AML-193 (cell line): Measurements from ENCODE around the gene LZTR1.
"Not testable (repeated sequence)": the region's sequence is repeated elsewhere in the genome, so short reads cannot be mapped to it uniquely, and the experiment has no call there.

ENCODE experiments used
- DNase-seq, 2 experiments: peaks; one replicate each; lab custom pipeline; 2025; lab: John Stamatoyannopoulos, UW

The LZTR1 gene

GRCh38 chr22:20996598-20997535 is 14.8 kb downstream of the LZTR1 start:
- no peak for DNase-seq

- no peak for DNase-seq
Measured at GRCh38 chr22:20997536-20998257, 15.6 kb downstream of the LZTR1 start.

GRCh38 chr22:20998411-20999336 is 16.6 kb downstream of the LZTR1 start:
- no peak for DNase-seq

GRCh38 chr22:20999350-21000206 is 17.5 kb downstream of the LZTR1 start:
- no peak for DNase-seq

DNA sequence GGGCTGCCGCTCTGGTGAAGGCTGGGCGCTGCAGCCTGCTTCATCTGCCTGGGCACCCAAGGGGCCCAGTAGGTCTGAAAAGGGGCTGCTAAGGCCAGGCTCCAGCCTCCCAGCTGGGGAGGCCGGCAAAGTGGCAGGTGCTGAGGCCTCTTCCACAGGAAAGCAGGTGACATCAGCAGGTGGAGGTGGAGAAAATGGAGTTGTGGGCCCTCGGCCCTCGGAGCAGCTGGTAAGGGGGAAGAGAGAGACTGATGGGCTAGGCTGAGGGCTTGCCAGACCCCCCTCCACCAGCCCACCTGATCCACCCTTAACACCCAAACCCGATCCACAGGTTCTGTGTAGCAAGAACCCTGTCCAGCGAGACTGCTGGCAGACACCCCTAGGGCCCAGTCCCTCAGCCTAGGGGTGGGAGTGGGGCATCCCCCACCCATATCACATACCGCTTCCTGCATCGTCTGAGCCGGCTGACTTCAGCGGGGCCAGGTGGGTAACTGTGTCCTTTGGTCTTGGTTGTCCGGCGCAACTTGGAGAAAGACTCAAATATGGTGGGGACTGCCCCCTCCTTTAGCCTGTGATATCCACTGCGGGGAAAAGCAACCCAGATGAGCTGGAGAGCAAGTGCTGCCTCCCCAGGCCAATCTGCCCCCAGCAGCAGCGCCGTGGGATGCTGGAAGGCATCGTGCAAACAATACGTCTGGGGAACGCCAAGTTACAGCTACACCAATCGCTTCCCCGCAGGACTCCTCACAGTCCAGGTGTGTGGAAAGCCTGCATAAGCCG is 18.3 kb downstream of the LZTR1 start:
- DNase-seq = no peak

DNA sequence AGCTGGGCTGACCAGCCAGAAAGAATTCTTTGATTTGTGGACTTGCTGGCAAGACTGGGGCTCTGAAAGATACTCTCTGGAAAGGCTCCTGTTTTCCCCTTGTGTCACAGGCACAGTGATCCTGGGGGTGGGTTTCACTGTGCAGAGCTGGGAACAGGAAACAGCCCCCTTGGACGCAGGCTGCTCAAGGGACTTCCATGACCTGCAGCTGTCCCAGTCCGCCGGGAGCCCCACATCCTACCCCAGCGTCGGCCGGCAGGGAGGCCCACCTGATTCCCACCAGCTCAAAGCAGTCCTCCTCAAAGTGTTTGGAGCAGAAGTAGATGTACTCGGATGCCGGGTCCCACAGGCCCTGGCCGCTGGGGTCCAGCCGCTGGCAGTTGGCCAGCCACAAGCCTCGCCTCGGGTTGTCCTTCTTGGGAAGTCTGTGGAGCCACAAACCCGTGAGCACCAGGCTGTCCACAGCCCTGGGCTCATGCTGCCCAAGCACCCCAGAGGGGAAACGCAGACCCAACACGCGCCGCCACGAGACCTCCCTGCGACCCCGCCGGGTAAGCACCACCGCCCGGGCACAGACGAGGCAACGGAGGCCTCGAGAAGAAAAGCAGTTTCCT is 19.0 kb downstream of the LZTR1 start:
- DNase-seq = no peak

DNA sequence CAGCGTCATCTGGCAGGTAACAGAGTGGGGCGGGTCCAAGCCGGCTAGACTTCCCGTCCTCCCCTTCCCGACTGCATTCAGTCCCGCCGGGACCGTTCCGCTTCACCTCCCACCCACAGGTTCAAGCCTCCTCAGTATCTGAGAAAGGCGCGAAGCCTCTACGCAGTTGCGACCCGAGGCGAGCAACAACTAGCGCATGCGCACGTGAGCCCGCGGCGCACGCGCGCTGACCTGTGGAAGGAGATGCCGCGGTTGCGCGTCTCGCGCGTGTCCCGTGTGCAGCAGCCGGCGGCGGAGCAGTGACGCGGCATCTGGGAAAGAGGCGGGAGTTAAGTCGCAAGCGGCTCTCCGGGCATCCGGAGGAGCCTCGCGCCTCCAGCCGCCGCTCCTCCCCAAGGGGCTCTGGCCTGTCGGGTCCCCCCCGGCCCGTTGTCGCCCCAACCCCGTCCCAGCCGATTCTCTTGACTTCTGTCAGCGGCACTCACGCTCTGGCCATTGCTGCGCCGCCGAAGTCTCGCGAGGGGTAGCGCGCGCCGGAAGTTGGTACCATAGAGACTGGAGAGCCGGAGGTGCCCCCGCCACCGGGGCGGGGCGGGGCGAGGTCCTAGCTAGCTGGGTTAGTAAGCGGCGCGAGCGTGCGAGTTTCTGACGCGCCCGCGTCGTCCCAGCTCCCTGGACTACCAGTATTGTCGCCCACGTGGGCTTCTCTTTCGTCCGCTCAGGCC is 19.7 kb downstream of the LZTR1 start, which contains the start of gene THAP7:
Gene THAP7 (minus strand): TSS at position 518 of the 725 bp plus-strand sequence. CDS start 207 bp downstream, at position 311.
- peak; percentile 87 for DNase-seq

GRCh38 chr22:21003782-21004181 is 21.7 kb downstream of the LZTR1 start:
- DNase-seq = no peak

GRCh38 chr22:21009208-21009607 is 27.1 kb downstream of the LZTR1 start:
- DNase-seq = not testable (repeated sequence)

DNA sequence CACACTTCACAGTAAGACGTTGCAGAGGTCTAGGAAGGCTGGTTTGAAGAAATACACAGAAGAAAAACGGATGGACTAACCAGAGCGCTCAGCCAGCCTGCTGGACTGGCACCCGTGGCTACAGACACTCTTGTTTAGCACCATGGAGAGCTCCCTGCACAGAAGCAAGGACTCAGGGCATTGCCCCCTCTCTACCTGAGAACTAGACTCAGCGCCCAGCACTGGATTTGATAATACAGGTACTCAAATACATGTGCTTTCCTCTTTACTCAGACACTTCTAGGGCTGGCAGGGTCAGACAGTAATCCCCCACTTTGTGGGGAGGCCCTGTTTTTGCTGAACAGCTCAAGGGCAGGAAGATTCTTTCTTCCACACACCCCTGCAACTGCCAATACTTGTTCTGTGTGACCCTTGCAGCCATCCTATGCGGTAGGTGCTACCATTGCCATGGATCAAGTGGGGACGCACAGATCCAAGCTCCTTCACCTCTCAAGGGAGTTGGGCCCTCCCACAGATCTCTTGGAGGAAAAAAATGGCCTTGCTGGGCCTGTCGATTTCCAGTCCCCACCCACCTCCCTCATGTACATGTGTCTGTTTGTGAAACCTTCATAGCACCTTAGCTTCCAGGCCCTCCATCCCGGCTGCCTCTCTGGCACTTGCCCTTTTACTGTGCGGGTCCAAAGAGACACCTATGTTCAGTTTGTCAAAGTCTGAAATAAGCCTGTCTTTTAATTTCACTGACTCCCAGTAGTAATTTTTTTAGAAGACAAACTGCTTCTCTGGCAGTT is 27.7 kb downstream of the LZTR1 start:
- DNase-seq = peak; percentile 11 to 33

- DNase-seq = no peak
Measured at GRCh38 chr22:21010426-21011113, 28.5 kb downstream of the LZTR1 start.

DNA sequence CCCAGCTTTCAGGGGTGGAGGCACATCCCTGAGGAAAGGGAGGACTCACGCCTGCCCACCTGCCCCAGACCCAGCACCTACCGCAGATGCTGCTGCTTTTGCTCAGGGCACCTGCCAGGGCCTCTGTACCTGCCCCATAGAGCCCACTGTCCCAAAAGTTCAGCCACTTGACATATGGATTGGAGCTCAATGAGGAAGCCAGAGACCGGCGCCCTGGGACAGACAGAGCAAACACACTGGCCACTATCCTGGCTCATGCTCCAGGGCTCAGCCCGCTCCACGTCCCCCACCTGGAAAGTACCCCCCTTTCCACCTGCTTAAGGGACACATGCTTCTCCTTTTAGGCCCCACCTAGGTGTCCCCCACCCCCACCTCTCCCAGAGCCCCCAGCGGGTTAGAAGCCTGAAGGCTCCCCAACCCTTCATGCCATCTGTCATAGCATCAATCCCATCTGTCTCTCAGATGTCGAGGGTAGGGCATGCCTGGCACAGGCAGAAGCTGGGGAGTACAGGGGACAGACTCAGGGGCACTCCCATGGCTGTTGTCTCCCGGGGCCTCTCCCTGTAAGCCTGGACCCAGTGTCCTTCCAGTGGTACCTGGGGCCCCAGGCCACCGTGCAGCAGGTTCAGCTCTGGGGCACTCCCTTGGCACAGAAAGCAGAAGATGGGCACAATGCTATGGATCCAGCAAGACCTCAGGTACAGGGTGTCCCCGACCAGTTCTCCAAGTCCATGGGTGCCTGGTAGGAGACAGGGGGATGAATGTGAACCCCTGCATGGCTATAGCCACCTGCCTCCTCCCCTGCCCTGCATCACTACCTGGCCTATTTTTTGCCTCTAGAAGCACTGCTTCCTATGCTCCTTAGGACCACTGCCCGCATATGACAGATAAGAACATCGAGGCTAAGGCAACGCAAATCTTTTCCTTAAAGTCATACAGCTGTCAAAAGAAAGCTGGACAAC is 30.6 kb downstream of the LZTR1 start:
- no peak for DNase-seq

- DNase-seq = no peak
Measured at GRCh38 chr22:21013657-21014201, 31.6 kb downstream of the LZTR1 start.

DNA sequence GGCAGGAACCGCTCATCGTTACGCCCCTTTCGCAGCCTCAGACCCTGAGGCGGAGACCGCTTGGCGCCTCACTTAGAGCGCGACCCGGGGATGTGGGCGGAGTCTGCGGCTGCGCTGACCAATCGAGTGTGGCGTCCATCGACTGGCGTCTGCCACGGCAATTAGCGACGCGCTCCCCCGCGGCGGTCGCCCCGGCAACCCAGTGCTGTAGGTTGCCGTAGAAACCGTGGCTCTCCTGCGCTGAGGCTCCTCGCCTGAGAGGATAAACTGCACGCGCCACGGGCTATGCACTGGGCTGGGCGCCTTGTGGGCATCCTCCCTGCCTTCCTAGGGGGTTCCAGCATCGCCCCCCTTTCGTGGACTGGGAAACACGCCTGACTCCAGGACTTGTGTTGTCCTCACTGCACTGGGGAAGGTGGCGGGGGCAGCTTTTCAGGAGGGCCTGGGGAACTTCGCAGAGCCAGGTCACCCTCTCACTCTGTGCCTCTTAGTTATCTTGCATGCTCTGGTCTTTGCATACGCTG is 32.2 kb downstream of the LZTR1 start:
- DNase-seq = peak in 1 of 2 experiments; percentile 1

DNA sequence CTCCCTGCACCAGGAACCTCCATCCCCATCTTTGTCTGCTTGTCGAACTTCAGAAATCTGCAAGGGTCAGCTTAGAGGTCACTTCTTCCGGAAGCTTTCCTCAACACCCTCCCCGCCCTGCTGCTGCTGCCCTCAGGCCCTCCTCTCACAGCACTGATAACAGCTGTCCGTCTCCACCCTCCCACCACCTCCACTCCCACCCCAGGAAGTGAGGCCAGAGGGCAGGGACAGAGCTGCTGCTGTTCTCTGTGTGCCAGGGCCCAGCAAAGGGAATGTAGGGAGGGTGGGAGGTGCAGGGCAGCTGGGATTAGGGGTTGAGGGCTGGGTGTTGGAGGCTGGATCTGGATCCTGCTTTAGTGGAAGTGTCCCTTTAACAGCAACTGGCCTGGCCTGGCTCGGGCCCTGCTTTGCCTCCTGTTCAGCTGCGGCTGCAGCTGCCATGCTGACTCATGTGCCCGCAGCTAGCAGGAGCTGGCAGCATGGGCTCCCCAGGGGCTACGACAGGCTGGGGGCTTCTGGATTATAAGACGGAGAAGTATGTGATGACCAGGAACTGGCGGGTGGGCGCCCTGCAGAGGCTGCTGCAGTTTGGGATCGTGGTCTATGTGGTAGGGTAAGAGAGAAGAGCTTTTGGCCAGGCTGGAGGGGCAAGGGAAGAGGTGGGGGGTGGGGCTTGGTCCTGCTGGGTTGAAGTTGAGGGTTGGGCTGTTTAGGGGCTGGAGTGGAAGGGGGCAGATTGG is 32.8 kb downstream of the LZTR1 start, which contains the start of gene P2RX6:
Gene P2RX6 (plus strand): TSS at position 440 of the 740 bp plus-strand sequence. CDS start 10 bp downstream, at position 450.
- no peak for DNase-seq
